Epithelial cell of prostate (primary cell): Measurements from ENCODE around the gene TLE6.
"Not testable (repeated sequence)": the region's sequence is repeated elsewhere in the genome, so short reads cannot be mapped to it uniquely, and the experiment has no call there.

ENCODE experiments used
- DNase-seq: peaks from one replicate; pipeline ENCODE4 v3.0.0-alpha.2; 2011; ENCODE audit warnings: low read depth, low spot score
- H3K27ac ChIP-seq: fragments of 450-650 bp; 2 replicates; pipeline ENCODE4 v1.5.1; 2017; ENCODE audit warnings: mild to moderate bottlenecking

The TLE6 gene

DNA sequence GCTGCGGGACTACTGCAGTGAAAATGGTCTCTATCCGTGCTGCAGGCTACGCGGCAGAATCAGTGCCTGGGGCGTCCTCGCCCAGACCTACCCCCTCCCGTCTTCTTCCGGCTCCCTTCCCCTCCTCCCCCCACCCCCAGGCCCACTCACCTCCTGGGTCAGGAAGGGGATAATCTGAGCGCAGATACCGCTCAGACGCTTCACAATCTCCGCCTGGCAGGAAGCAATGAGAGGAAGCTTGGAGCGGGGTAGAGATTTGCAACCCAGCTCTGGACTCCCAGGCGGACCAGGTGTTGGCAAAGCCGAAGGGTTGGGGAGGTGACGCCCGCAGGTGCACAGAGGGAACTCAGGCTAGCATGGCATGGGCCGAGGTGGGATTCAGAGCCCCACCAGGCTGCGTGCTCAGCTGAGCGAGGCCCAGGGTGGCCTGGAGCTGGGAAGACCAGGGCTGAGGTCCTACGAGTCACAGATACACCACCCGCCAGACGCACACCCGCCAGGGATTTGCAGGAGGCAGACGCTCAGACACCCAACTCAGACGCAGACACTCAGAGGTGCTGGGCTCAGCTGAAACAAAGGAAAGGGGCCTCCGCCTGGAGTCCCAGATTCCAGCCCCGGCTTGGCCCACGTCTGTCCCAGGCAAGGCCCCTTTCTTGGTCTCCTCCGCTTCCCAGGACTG, 47.6 kb downstream of the TLE6 start:
- no peak for DNase-seq
- H3K27ac ChIP-seq = no peak overlapping the region

GRCh38 chr19:3025549-3025886, 48.2 kb downstream of the TLE6 start:
- no peak overlapping the region for H3K27ac ChIP-seq
- no peak for DNase-seq

- no peak for DNase-seq
- H3K27ac ChIP-seq = no peak overlapping the region
Measured at GRCh38 chr19:3026768-3027167, 49.4 kb downstream of the TLE6 start.

GRCh38 chr19:3027292-3027691, 49.9 kb downstream of the TLE6 start:
- H3K27ac ChIP-seq = no peak overlapping the region
- DNase-seq = no peak

DNA sequence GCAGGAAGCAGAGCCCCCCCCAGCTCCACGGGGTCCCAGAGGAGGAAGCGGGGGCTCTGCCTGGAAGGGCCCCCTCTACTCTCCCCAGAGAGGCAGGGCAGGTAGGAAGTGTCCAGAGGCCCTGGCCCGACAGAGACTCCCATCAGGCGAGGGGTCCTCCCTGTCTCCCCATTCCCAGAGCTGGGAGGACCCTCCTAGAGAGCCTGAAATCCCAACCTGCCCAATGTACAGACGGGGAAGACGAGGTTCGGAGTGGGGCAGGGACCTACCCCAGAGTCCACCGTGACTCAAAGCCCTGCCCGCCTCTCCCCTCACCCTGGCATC, 50.6 kb downstream of the TLE6 start:
- no peak overlapping the region for H3K27ac ChIP-seq

DNA sequence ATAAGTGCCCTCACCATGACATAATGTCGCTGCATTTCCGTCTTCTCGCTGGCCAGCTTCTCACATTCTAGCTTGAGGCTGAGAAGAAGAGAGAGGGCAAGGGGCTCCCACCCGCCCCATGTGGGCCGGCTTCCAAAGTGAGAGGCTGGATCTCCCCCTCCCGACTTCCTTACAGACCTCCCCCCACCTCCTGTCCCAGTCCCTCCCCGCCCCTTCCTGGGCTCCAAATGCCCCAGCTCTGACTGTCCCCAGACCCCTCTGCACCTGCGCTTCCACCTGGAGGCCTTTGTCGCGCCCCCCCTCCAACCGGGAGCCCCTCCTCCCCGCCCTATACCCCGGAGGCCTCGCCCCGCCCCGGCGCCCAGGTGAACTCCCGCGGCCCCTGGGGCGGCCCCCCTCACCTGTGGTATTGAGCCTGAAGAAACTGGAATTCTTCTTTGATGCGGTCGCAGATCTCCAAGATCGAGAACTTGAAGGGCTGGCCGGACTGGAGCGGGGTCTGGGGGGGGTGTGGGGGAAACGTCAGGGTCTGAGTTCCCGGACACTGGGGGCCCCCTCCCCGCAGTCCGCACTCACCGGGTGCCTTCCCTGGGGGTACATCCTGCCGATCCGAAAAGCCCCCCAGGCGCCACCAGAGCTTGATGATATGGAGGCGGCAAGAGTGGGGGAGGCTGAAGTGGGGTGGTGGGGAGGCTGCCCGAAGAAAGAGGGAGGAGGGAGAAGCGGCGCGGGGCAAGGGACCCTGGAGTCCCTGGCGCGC, 51.1 kb downstream of the TLE6 start:
- no peak for DNase-seq
- no peak overlapping the region for H3K27ac ChIP-seq

More for the DNA sequence above, 50.6 kb downstream of the TLE6 start:
- DNase-seq = no peak

DNA sequence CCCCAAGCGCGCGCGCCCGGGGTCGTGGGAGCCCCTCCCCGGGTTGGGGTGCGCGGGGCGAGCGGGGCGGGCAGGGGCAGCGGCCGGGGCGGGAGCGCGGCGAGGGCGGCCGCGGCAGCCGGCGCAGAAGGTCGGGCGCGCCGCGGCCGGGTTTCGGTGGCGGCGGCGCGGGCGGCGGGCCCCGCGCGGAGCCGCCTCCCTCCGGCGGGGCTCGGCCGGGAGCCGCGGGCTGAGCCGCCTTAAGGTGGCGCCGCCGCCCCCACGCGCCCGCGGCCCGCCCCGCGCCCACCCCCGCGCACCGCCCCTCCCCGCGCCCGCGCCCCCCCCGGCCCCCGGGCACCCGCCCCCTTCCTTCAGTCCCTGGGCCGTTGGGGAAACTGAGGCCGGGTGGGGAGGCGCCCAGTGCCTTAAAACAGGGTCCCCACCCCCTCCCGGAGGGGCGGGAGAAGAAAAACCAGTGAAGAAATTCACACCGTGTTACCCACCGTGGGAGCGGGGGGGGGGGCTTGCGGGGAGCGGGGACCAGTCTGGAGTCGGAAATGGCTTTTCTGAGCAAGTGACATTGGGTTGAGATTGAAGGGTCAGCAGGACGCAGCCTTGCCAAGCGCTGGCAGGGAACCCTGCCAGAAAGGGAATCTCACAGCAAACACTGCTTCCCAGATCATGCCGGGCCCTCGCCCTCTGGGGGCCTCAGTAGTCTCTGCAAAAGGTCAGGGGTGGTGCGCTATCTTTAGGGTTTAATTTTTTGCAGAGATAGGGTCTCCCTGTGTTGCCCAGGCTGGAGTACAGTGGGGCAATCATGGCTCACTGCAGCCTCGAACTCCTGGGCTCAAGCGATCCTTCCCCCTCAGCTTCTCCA, 51.9 kb downstream of the TLE6 start, which contains the start of gene TLE2:
TLE2 (minus strand) TSS at position 216 of the 859 bp plus-strand sequence. CDS start 376 bp downstream, outside the sequence.
- no peak within 1 kb of the TSS for H3K27ac ChIP-seq
- no peak for DNase-seq

DNA sequence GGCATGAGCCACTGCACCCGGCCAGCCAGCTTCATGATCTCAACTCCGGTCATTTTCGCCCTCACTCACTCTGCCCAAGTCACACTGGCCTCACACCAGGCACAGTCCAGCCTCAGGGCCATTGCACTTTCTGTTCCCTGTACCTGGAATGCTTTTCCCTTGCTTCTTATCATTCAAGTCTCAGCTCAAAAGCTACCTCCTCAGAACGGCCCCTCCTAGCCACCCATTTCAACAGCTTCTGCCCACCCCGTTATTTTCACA, 54.2 kb downstream of the TLE6 start:
- no peak overlapping the region for H3K27ac ChIP-seq

GRCh38 chr19:3033595-3034405, 56.4 kb downstream of the TLE6 start:
- no peak for DNase-seq
- H3K27ac ChIP-seq = no peak overlapping the region

More for the DNA sequence above, 54.2 kb downstream of the TLE6 start:
- no peak for DNase-seq

DNA sequence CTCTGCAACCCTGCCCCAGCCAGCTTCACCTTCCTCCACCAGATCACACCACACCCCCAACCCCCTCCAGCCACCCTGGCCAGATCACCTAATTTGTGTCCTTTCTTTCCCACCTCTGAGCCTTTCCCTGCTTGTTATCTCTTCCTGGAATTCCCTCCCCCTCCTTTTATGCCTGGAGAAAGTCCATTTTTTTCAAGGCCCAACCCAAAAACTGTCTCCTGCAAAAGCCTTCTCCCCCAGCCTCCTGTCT, 57.0 kb downstream of the TLE6 start:
- no peak overlapping the region for H3K27ac ChIP-seq
- no peak for DNase-seq

- DNase-seq = no peak
- H3K27ac ChIP-seq = peak overlapping the region; percentile 82
Measured at GRCh38 chr19:3034656-3035541, 57.5 kb downstream of the TLE6 start.

DNA sequence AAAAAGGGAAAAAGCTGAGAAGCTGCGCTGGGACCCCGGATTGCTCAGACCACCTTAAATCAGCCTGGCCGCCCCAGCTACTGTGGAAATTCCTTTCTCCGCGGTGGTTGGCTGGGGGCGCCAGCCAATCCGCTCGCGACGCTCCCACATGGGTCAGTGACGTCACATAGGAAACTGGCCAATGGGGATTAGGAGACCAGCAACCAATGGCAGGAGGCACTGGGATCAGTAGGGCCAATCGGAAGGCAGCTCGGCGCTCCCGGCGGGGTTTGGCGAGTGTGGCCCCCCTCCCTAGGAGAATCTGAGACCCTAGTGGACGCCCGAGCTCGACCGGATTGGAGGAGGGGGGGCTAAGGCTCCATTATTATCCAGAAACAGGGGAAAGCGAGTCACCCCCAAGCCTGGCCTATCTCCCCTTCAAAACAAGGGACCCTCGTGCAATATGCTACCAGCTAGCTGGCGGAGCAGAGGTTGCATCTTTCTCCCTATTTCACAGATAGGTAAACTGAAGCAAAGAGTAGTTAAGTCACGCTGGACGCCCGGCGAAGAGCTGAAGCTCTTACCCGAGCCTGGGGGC, 58.3 kb downstream of the TLE6 start:
- DNase-seq = peak; percentile 91
- peak overlapping the region; percentile 82 for H3K27ac ChIP-seq

DNA sequence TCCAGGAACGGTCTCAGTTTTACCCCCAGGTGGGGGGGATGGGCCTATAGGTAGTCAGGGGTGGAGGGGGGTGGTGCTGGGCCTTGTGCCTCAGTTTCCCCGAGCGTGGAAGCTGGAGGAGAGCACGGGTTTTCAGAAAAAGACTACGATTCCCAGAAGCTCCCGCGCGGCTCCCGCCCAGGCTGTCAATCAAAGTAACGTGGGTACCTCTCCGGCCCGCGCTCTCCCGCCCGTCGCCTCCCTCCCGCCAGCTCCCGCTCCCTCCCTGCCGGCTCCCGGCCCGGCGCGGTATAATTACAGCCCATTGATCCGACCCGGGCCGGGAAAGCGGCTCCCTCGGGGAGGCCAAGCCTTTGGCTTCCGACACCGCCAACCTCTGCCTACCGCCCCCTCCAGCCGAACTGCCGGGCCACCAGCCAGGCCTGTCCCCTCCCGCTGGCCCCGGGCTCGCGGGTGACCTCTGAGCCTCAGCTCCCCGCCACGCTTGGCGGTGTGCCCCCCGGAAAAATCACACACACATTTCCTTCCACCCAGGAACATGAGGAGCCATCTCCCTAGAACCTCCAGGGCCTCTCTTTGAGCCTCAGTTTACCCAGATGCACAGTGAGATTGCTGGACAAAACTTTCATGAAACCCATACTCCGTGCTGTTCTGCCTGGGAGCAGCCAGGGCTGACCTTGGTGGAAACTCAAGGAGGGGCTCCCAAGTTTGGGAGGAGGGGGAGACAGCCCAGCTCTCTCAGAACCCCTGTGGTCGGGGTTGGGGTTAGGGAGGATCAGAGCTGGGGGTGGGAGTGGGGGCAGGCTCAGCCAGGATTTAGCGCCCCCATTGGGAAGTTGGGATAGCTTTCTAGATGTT, 59.0 kb downstream of the TLE6 start:
- DNase-seq = no peak
- H3K27ac ChIP-seq = peak overlapping the region; percentile 82

GRCh38 chr19:3036977-3037544, 59.7 kb downstream of the TLE6 start:
- DNase-seq = not testable (repeated sequence)
- H3K27ac ChIP-seq = peak overlapping the region; percentile 82

DNA sequence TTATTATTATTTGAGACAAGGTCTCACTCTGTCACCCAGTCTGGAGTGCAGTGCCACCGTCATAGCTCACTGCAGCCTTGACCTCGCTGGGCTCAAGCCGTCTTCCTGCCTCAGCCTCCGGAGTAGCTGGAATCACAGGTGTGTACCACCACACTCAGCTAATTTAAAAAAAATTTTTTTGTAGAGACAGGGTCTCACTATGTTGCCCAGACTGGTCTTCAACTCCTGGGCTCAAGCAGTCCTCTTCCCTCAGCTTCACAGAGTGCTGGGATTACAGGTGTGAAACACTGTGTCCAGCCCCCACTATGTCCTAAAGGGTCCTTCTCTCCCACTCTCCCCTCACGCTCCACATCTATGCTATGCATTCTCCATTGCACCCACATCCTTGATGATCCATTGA, 60.9 kb downstream of the TLE6 start:
- H3K27ac ChIP-seq = no peak overlapping the region
- DNase-seq = no peak

GRCh38 chr19:3039125-3039524, 61.8 kb downstream of the TLE6 start:
- no peak overlapping the region for H3K27ac ChIP-seq
- DNase-seq = no peak

DNA sequence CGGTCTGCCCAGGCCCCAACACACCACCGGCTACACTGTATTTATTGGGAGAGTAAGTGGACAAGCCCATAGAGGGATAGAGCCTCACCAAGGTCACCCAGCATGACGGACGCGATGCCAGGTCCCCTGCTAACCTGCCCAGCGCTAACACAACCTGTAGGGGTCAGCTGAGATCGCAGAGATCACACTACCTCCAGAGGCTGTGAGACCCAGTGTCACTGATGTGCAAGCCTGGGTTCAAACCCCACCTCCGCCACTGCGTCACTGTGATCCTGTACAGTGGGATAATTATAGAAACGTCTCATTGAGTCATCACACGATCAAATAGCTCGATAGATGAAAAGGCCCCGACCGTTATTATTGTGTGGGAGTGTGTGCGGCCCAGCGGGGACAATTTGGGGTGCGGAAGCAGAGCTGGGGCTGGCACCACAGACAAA, 62.3 kb downstream of the TLE6 start:
- H3K27ac ChIP-seq = no peak overlapping the region
- DNase-seq = no peak

DNA sequence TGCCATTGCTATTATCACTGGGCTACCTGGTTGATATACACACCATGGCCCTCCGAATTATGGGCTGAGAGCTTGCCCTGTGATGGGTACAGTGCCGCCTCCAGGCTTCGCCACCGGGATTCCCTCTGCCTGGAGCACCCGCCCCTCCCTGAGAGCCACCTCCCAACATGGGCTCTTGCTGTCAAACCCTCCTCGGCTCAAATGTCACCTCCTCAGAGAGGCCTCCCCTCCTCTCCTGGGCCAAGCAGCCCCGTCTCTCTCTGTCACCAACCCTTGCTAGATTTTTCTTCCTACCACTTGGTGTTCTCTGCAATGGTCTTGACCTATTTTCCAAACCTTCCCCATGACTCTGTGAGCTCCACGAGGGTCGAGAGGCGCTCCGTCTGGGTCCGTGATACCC, 64.0 kb downstream of the TLE6 start:
- H3K27ac ChIP-seq = no peak overlapping the region
- no peak for DNase-seq
